GM19099 (cell line): Measurements from ENCODE around the gene MMS19.

Experiments used
- POLR2A ChIP-seq: IDR thresholded peaks from 3 replicates; pipeline ENCODE4 v1.6.1; 2011; ENCODE audit warnings: low read depth; ENCODE audit not compliant: insufficient read length; ENCODE audit errors: extremely low read depth

Gene MMS19

DNA sequence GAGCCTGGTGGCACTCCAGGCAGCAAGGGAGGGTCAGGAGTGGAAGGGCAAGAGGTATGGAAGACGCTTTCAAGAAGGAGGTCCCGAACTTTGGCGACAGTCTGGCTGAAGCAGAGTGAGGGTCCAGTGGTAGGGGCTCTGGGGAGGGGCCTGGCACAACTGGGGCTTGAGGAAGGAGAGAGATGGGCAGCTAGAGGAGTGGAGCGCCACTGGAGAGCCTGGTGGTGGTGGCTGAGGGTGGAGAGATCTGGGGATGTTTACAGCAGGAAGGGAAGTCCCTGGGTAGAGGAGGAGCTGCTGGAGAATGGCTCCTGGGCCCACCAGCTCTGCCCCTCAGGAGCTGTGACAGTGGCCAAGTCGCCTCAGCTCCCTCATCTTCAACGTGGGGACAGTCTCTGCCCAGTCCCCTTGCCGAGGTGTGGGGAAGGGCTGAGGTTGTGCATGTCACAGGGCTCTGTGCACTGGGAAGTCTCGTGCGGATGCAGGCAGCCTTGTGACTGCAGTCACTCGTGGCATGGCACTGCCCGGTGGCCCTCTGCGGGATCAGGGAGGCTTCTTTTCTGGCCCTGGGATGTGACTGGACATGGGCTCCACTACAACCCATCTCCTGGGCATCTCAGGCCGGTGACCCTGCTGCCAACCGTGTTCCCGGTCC is 19.0 kb upstream of the MMS19 start:
- no peak for TF ChIP-seq POLR2A

DNA sequence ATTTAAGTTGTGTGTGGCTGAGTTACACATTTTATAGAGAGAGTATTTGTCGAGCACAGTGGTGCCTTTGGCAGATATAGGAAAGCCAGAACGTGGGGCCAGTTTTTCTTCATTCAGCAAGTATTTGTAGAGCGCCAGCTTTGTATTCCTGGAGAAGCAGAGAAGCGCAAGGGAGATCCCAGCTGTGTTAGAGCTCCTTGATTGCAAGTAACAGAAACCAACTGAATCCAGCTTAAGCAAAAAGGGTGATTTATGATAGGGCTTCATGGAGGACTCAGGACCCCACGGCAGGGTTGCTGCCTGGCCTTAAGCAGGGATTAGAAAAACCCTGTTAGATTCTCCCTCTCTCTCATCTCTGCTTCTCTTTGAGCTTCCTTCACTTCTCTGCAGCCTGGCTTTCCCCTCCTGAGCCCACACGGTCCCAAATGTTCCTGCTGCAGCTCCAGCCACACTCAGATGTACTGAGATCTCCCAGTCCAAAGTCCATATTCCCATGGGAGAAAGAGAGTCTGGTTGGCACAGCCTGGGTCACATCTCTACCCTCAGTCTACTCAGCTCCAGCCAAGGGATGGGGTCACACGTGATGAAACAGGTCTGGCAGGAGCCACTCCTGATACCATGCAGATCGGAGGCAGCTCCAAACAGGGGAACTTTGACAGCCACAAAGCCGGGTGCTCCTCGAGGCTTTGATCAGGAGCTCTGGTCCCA is 17.2 kb upstream of the MMS19 start:
- TF ChIP-seq POLR2A, result no peak

DNA sequence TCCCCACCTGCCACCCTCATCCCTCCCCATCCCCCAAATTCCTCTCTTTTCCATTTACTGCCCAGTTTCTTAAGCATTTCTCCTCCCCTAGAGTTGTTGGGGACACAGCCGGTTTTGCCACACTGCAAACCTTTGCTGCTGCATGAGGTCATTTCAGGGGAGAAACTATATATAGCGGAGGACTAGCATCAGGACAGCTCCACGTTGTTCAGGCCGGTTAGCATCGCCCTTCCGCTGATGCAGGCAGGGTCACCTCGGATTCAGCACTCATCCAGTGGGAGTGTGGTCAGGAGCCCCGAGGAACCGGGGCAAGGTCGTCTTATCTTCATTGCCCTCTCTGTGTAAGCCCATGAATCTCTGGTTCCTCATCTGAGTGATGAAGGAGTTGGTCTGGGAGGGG is 16.1 kb upstream of the MMS19 start:
- TF ChIP-seq POLR2A, result no peak

DNA sequence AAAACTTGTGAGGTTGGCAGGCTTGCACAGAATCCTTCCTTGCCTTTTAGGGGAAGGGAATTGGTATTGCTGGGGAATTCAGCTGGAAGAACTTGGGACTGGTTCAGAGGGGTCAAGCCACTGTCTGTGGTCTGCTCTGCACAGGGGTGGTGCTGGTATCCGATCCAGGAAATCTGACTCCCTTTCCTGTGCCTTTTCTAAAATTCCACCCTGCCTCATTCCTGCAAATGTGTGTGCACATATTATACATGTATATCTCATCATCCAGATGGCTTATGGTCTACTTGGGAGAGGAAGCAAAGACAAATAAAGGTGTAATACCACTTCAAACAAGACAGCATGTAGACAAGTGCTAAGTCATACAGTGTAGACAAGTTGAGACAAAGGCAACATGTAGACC is 14.8 kb upstream of the MMS19 start:
- TF ChIP-seq POLR2A, result no peak

DNA sequence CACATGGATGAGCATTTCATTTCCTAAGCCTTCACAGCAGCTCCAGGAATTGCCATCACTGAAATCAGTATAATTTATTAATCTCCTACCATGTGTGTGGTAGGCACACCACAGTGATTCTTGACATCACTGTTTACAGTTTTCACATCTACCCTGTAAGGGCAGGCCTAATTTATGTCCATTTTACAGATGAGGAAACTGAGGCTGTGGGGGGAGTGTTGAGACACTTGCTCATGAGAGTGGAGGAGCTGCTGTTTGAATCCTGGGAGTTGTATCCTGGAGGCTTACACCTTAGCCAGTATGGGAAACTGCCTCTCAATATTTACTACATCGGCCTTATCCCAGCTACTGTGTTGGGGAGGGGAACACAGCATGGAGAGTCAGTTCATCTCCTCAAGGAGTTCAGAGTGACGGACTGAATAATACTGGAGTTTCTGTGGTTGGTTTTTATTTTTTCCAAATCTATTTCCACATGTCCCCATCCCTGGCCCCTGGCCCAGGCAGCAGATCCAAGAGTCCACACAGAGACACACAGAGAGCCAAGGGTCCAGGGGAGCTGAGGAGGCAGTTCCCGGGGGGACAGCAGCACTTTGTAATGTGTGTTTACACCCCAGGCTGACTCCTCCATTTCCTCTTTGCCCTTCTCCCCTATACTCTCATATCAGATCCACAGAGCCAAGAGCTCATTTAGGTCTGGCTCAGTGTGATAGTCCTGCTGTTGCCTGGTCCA is 13.7 kb upstream of the MMS19 start:
- no peak for TF ChIP-seq POLR2A

DNA sequence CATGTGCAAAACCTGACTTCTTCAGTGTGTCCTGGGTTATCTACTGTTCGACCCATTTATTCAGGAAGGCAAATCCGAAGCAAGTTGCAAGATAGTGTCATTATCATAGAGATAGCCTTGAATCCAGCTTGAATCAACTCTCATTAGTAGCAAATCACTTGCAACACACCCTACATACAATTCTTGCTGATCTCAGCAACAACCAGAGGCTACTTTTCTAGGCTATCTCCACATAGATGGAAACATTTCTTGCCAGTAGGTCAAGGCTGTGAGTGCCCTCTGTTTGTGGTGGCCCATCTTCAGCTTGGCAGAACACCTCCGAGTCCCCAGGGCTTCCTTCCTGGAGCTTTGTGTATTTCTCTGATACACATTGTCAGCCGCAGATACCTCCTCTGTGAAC is 12.5 kb upstream of the MMS19 start:
- no peak for TF ChIP-seq POLR2A

DNA sequence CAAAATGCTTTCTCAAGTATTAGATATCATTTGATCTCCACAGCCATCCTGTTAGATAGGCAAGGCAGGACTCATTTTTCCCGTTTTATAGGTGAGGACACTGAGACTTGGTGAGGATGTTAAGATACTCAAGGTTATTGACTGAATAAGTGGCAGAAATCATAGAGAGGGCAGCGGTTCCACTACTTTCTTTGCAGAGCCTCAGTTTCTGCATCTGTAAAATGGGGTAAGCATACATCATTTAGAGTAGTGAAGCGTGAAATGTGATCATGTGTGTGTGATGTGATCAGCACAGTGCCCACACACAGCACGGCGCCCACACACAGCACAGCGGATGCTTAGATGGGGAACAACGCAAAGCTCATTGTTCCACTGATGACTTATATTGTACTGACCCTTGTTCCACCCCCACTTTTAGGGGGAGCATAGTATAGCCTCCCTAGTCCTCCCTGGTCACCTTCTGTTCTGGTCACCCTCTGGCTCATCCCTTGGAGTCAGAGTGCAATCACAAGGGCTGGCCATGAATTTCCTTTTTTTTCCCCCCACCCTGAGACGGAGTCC is 11.0 kb upstream of the MMS19 start:
- TF ChIP-seq POLR2A, result no peak

DNA sequence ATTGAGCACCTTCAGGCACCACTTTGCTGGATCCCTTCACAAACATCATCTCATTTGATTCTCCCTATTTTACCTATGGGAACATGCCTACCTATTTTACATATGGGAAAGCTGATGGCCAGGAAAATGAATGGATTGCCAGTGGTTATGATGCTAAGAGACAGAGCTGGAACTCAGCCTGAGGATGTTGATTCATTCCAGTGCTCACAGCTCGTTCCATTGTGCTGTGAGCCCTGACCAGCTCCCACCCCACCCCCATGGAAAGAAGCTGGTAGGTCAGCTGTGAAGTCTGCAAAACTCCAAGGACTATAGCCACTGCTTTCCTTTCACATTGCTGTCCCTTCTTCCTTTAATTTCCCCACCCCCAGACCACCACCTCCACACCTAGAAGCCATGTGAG is 10.1 kb upstream of the MMS19 start:
- no peak for TF ChIP-seq POLR2A

DNA sequence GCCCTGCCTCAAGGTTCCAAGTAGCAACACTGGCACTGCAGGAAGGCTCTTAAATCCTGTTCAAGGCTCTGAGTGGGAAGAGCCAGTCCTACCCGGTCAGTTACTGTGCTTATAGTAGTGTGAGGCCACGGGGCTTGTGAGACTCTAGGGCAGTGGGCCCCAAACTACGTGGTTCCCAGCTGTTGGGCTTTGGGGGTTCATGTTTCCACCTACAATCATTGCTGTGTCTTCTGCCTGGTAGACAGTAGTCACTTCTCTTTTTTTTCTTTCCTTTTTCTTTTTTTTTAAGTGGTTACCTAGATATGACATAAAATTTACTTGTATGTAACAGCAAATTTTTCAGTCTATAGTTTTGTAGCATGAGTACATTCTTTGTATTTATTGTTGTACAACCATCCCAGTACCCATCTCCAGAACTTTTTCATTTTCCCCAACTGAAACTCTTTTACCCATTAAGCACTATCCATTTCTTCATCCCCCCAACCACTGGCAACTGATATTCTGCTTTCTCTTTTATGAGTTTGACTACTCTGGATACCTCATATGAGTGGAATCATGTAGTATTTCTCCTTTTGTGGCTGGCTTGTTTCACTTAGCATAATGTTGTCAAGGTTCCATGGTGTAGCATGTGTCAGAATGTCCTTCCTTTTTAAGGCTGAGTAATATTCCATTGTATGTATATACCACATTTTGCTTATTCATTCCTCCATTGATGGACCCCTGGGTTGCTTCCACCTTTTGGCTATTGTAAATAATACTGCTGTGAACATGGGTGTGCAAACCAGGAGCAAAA is 8.2 kb upstream of the MMS19 start:
- no peak for TF ChIP-seq POLR2A

DNA sequence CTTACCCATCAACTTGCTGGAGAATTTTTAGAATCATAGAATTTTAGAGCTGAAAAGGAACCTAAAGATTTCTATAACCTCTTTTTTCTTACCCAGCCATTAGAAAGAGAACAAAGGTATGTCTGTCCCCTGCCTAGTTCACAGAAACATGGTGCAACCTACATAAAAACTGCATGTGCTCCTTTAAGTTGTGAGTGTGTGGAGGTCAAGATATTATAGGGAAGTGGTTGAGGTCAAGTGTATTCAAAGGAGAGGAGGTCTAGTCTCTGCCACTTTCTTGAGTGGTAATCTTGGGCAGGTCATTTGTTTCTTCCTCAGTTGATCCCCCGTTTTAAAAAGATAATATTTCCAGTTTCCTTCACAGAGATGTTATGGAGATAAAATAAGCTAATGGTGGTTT is 6.9 kb upstream of the MMS19 start:
- no peak for TF ChIP-seq POLR2A

DNA sequence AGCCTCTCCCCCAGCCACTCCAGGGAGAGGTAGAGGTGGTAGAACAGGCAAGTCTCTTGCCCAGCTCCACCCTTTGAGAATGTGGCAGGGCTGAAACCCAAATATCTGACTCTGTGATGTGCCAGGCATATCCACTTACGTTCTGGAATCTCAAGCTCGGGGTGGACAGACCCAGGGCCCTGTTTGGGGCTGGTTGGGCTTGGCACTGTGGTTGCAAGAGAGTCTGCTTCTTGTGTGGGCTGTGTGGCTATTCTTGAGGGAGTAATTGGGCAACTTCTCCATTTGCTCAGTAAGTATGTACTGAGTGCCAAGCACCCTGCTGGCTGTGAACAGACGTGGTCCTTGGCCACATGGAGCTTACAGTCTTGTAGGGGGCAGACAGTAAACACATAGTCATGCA is 5.2 kb upstream of the MMS19 start:
- no peak for TF ChIP-seq POLR2A

DNA sequence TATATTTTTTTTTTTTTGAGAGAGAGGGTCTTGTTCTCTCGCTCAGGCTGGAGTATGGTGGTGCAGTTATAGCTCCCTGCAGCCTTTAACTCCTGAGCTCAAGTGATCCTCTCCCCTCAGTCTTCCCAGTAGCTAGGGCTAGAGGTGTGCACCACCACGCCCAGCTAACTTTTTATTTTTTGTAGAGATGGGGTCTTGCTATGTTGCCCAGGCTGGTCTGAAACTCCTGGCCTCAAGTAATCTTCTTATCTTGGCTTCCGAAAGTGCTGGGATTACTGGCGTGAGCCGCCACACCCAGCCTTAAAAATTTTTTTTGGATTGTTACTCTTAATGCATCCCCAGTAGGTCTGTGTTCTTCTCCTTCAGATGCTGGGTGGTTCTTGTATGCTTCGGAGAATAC is 4.7 kb upstream of the MMS19 start:
- no peak for TF ChIP-seq POLR2A

DNA sequence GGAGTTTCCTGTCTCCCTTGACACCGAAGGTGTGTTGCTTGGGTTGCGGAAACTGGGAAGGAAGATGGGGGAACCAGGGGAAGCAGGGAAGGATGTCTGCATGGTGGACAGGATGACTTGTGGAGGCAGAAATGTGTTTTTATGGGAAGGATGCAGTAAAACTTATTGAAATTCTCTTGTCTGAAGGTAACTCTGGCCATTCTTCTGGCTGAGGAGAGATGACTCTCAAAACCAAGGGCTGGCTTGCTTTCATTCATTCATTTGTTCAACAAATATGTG is 2.0 kb upstream of the MMS19 start:
- no peak for TF ChIP-seq POLR2A

DNA sequence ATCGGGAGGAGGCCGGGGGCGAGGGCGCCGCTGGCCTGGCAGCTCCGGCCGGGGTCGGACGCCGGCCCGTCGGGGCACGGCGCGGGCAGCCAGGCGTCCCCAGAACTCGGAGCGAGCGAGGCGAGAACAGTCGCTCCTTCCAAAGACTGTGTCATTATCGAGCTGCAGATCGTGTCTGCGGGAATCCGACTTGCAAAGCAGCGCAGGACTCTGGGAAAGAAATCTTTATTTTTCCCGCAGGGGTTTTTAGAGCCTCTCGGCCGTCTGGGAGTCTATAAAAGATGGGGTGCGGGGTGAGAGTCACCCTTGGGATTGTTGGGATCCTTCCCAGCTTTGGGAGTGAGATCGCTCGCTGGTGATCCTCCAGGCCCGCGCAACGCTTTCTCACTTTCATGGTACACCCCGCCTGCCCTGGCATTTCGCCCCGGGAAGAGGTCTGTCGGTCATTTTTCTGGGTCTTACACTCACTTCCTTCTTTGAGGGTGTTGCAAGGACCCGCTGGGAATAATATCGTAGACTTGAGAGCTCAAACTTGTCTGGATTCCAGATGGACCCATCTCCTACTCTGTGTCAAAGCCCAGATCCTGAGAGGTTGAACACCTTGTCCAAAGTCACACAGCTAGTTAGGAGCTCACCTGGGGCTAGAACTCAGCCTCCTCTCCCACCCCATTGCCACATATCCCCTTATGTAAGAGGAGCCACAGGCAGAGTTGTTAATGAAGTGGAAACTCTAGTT is 1.5 kb upstream of the MMS19 start:
- no peak for TF ChIP-seq POLR2A

DNA sequence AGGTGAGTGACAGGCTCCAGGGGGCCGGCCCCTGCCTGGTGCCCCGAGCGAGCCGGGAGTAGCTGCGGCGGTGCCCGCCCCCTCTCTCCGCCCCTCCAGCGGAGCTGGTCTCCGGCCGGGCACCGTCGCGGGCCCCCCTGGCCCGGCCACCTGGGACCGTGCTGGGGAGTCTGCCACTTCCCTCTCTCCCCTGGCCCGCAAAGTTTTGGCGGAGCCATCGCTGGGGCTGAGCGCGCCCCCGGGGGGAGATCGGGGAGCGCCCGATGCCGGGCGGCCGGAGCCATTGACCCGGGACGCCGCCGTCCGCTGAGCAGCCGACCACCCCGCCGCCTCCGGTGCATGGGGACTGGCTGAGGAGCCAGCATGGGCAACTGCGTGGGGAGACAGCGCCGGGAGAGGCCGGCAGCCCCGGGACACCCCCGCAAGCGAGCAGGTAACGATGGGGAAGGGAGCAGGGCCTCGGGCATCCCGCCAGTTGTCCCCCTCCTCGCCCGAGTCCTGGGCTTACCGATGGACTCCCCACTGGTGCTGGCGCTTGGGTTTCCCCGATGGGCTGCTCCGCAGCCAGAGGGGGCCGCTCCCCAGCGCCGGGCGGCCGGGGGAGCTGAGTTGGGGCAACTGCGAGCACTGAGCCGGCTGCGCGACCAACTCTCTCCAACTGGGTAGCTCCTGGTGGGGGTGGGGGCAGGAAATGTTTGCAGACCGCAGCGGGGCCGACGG is 779 bp upstream of the MMS19 start, which contains the start of gene UBTD1:
UBTD1 (plus strand) TSS at position 84 of the 720 bp plus-strand sequence; CDS start at position 364, 280 bp downstream.
- TF ChIP-seq POLR2A, result no peak
